GM12878 (cell line): ENCODE data around the gene CEP83.
"Not testable (repeated sequence)": the region's sequence is repeated elsewhere in the genome, so short reads cannot be mapped to it uniquely, and the experiment has no call there.

Experiments
- BRCA1 ChIP-seq: IDR thresholded peaks from 2 replicates; pipeline ENCODE4 v1.6.1; 2011; ENCODE audit warnings: low read depth, low read length, improper control_type of control experiment
- CBFB ChIP-seq: IDR thresholded peaks from 2 replicates; pipeline ENCODE4 v1.6.1; 2016; ENCODE audit warnings: antibody characterized with exemption, low read depth
- CHD2 ChIP-seq: IDR thresholded peaks from 2 replicates; pipeline ENCODE4 v1.6.1; 2011; ENCODE audit warnings: low read depth, low read length, improper control_type of control experiment, borderline replicate concordance
- E4F1 ChIP-seq: fragments of 450-650 bp; IDR thresholded peaks from 2 replicates; pipeline ENCODE4 v1.6.1; 2018; ENCODE audit warnings: borderline replicate concordance, mild to moderate bottlenecking; ENCODE audit not compliant: partially characterized antibody
- EED ChIP-seq: sonication (generic); IDR thresholded peaks from 2 replicates; pipeline ENCODE4 v1.6.1; 2016; ENCODE audit warnings: antibody characterized with exemption, low read depth
- EZH2 ChIP-seq: IDR thresholded peaks from 2 replicates; pipeline ENCODE4 v1.6.1; 2012; ENCODE audit warnings: low read depth, mild to moderate bottlenecking, control low read depth, inconsistent platforms, low read length, borderline replicate concordance; ENCODE audit not compliant: control insufficient read depth
- MAX ChIP-seq: IDR thresholded peaks from 2 replicates; pipeline ENCODE4 v1.6.1; 2012; ENCODE audit warnings: low read depth, low read length, improper control_type of control experiment
- MXI1 ChIP-seq: fragments of 150-350 bp; IDR thresholded peaks from 2 replicates; pipeline ENCODE4 v1.6.1; 2011; ENCODE audit warnings: low read depth, mild to moderate bottlenecking, inconsistent platforms, low read length, improper control_type of control experiment
- MYC ChIP-seq: IDR thresholded peaks from 2 replicates; pipeline ENCODE4 v1.6.1; 2011; ENCODE audit warnings: mild to moderate bottlenecking, low read length, moderate library complexity, inconsistent platforms; ENCODE audit not compliant: insufficient read depth, insufficient replicate concordance, insufficient read length, severe bottlenecking
- POLR2AphosphoS5 ChIP-seq: IDR thresholded peaks from 2 replicates; pipeline ENCODE4 v1.6.1; 2011; ENCODE audit warnings: mild to moderate bottlenecking, low read length, inconsistent platforms
- YY1 ChIP-seq: IDR thresholded peaks from 2 replicates; pipeline ENCODE4 v1.6.1; 2011; ENCODE audit warnings: low read depth, mild to moderate bottlenecking, low read length
- TF ChIP-seq, protein P1 (sequence below): IDR thresholded peaks from 2 replicates; pipeline ENCODE4 v1.6.1; 2011; ENCODE audit warnings: low read depth, mild to moderate bottlenecking, low read length, moderate library complexity, borderline replicate concordance; ENCODE audit errors: extremely low read depth
- TF ChIP-seq, protein P2 (sequence below), 3 experiments: IDR thresholded peaks in 2 of 3; conservative IDR thresholded peaks in 1 of 3; 2 replicates each; pipeline ENCODE4 v1.5.1; 2011; ENCODE audit warnings: low read depth in 3 of 3, low read length in 3 of 3, mild to moderate bottlenecking in 3 of 3, control low read depth in 2 of 3, moderate library complexity in 2 of 3, inconsistent platforms in 1 of 3, mixed read lengths in 1 of 3; ENCODE audit not compliant: control insufficient read depth in 2 of 3, insufficient read depth in 1 of 3; ENCODE audit errors: extremely low read depth in 1 of 3
- TF ChIP-seq, protein P3 (sequence below): IDR thresholded peaks from 2 replicates; pipeline ENCODE4 v1.6.1; 2012; ENCODE audit warnings: mild to moderate bottlenecking, low read depth, low read length

GRCh38 chr12:94316600-94316999, 143.1 kb downstream of the CEP83 start:
- not testable (repeated sequence) for TF ChIP-seq MXI1, MAX, MYC, CHD2, BRCA1, POLR2AphosphoS5, E4F1, EED, EZH2, YY1, CBFB
- TF ChIP-seq, protein P1, sequence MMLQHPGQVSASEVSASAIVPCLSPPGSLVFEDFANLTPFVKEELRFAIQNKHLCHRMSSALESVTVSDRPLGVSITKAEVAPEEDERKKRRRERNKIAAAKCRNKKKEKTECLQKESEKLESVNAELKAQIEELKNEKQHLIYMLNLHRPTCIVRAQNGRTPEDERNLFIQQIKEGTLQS = not testable (repeated sequence)
- TF ChIP-seq, protein P2, sequence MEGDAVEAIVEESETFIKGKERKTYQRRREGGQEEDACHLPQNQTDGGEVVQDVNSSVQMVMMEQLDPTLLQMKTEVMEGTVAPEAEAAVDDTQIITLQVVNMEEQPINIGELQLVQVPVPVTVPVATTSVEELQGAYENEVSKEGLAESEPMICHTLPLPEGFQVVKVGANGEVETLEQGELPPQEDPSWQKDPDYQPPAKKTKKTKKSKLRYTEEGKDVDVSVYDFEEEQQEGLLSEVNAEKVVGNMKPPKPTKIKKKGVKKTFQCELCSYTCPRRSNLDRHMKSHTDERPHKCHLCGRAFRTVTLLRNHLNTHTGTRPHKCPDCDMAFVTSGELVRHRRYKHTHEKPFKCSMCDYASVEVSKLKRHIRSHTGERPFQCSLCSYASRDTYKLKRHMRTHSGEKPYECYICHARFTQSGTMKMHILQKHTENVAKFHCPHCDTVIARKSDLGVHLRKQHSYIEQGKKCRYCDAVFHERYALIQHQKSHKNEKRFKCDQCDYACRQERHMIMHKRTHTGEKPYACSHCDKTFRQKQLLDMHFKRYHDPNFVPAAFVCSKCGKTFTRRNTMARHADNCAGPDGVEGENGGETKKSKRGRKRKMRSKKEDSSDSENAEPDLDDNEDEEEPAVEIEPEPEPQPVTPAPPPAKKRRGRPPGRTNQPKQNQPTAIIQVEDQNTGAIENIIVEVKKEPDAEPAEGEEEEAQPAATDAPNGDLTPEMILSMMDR (IDR thresholded peaks at IDR 0.05 in 2 of 3, conservative IDR thresholded peaks at IDR 0.05 in 1 of 3; ENCODE audit: control insufficient read depth in 2 of 3, extremely low read depth in 1 of 3, insufficient read depth in 1 of 3, low read depth in 3 of 3, low read length in 3 of 3) = not testable (repeated sequence)
- TF ChIP-seq, protein P3, sequence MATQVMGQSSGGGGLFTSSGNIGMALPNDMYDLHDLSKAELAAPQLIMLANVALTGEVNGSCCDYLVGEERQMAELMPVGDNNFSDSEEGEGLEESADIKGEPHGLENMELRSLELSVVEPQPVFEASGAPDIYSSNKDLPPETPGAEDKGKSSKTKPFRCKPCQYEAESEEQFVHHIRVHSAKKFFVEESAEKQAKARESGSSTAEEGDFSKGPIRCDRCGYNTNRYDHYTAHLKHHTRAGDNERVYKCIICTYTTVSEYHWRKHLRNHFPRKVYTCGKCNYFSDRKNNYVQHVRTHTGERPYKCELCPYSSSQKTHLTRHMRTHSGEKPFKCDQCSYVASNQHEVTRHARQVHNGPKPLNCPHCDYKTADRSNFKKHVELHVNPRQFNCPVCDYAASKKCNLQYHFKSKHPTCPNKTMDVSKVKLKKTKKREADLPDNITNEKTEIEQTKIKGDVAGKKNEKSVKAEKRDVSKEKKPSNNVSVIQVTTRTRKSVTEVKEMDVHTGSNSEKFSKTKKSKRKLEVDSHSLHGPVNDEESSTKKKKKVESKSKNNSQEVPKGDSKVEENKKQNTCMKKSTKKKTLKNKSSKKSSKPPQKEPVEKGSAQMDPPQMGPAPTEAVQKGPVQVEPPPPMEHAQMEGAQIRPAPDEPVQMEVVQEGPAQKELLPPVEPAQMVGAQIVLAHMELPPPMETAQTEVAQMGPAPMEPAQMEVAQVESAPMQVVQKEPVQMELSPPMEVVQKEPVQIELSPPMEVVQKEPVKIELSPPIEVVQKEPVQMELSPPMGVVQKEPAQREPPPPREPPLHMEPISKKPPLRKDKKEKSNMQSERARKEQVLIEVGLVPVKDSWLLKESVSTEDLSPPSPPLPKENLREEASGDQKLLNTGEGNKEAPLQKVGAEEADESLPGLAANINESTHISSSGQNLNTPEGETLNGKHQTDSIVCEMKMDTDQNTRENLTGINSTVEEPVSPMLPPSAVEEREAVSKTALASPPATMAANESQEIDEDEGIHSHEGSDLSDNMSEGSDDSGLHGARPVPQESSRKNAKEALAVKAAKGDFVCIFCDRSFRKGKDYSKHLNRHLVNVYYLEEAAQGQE = not testable (repeated sequence)
